PC-3 (cell line): ENCODE results near the gene UMAD1. TPM values are rescaled to one million over a fixed set of nuclear protein-coding genes. Genes with fewer than 3 reads are reported as not detected.

ENCODE experiments used
- ATAC-seq: fragments of 200-7000 bp; cut with Tn5 transposase; 2 replicates; pipeline ENCODE4 v1.9.1; 2020; ENCODE audit warnings: mild to moderate bottlenecking, moderate library complexity
- BruUV-seq: library from RNA; stranded (reverse); fragments of 400-500 nt; replicated peaks from 2 replicates; lab custom pipeline; 2021; lab: Mats Ljungman, UMichigan
- CTCF ChIA-PET: fragments of 300-600 bp; sonication (Branson Sonifier 250); formaldehyde crosslinking; loops from one replicate; lab custom pipeline; 2022; ENCODE audit warnings: antibody characterized with exemption; lab: Charles Lee
- POLR2A ChIA-PET: fragments of 300-600 bp; sonication (Branson Sonifier 250); formaldehyde crosslinking; loops from one replicate; lab custom pipeline; 2022; ENCODE audit warnings: antibody characterized with exemption; ENCODE audit not compliant: unreplicated experiment; lab: Charles Lee
- DNase-seq: peaks from one replicate; pipeline ENCODE4 v3.0.0-alpha.2; 2015
- H2AFZ ChIP-seq: fragments of 300-600 bp; sonication (generic); 2 replicates; pipeline ENCODE4 v1.6.0; 2016; ENCODE audit warnings: antibody characterized with exemption, low read length
- H3F3A ChIP-seq: fragments of 300-600 bp; sonication (generic); one replicate; pipeline ENCODE4 v1.6.0; 2017; ENCODE audit warnings: antibody characterized with exemption, low read length, control low read depth, mild to moderate bottlenecking; ENCODE audit not compliant: unreplicated experiment
- H3K27ac ChIP-seq: fragments of 300-600 bp; sonication (generic); 2 replicates; pipeline ENCODE4 v1.5.1; 2016; ENCODE audit warnings: mild to moderate bottlenecking, low read length
- H3K27me3 ChIP-seq: fragments of 300-600 bp; sonication (generic); 2 replicates; pipeline ENCODE4 v1.6.1; 2016; ENCODE audit warnings: low read length, mixed read lengths
- H3K36me3 ChIP-seq: fragments of 300-600 bp; sonication (generic); 2 replicates; pipeline ENCODE4 v1.6.1; 2016; ENCODE audit warnings: low read depth, mixed run types, low read length, mixed read lengths
- H3K4me1 ChIP-seq: fragments of 300-600 bp; sonication (generic); 2 replicates; pipeline ENCODE4 v1.5.1; 2016; ENCODE audit warnings: low read length; ENCODE audit not compliant: insufficient read depth
- H3K4me2 ChIP-seq: fragments of 300-600 bp; sonication (generic); 2 replicates; pipeline ENCODE4 v1.6.0; 2016; ENCODE audit warnings: low read length
- H3K4me3 ChIP-seq: fragments of 300-600 bp; sonication (generic); 2 replicates; pipeline ENCODE4 v1.5.1; 2016; ENCODE audit warnings: mild to moderate bottlenecking, low read length, mixed read lengths
- H3K79me2 ChIP-seq: fragments of 300-600 bp; sonication (generic); 2 replicates; pipeline ENCODE4 v1.6.1; 2017; ENCODE audit warnings: low read length, mixed read lengths
- H3K9ac ChIP-seq: fragments of 300-600 bp; sonication (generic); 2 replicates; pipeline ENCODE4 v1.6.0; 2016; ENCODE audit warnings: mild to moderate bottlenecking, low read length
- H3K9me2 ChIP-seq: fragments of 300-600 bp; sonication (generic); replicated peaks from 2 replicates; pipeline ENCODE4 v1.6.1; 2016; ENCODE audit warnings: mixed run types, low read length, mixed read lengths
- H3K9me3 ChIP-seq: fragments of 300-600 bp; sonication (generic); 2 replicates; pipeline ENCODE4 v1.6.1; 2016; ENCODE audit warnings: low read length, mixed read lengths
- H4K20me1 ChIP-seq: fragments of 300-600 bp; sonication (generic); 2 replicates; pipeline ENCODE4 v1.6.1; 2016; ENCODE audit warnings: low read length, mixed read lengths
- CTCF ChIP-seq: fragments of 300-600 bp; sonication (generic); conservative IDR thresholded peaks from 2 replicates; pipeline ENCODE4 v1.5.1; 2017; ENCODE audit warnings: antibody characterized with exemption, low read depth, mild to moderate bottlenecking, low read length
- EZH2 ChIP-seq: fragments of 300-600 bp; sonication (generic); IDR thresholded peaks from one replicate; pipeline ENCODE4 v1.6.1; 2017; ENCODE audit warnings: antibody characterized with exemption, mild to moderate bottlenecking, low read length; ENCODE audit not compliant: unreplicated experiment
- EZH2phosphoT487 ChIP-seq: fragments of 300-600 bp; sonication (generic); IDR thresholded peaks from 2 replicates; pipeline ENCODE4 v1.6.1; 2018; ENCODE audit warnings: mild to moderate bottlenecking, antibody characterized with exemption, low read length, borderline replicate concordance
- intact Hi-C: fragments of 100-400 bp; cut with micrococcal nuclease; formaldehyde crosslinking; loops from 2 replicates; pipeline ENCODE4 v1.9.0; 2023
- total RNA-seq: library from RNA; depleted of rRNA; stranded (reverse); fragments of >200 nt; gene quantifications from 2 replicates; pipeline ENCODE4 v1.2.3, GENCODE V29; 2014

Gene UMAD1
- total RNA-seq, 1 experiment from 2014 or later: 8.9 TPM

GRCh38 chr7:7799138-7799537 is 158.6 kb downstream of the UMAD1 start:
- H3K9me3 ChIP-seq: no peaks in the 10 kb centered on the region
- peaks cover 31% of the 10 kb centered on the region for H3K4me1 ChIP-seq
- 0 out of 2 replicates have a peak overlapping the region, but pooled peaks have one; percentile 28 for H2AFZ ChIP-seq
- no peak overlapping the region for H3K9ac ChIP-seq
- H3K4me2 ChIP-seq: peak overlapping the region; percentile 43
- intact Hi-C loops: no loop called here
- no peaks in the 10 kb centered on the region for H3F3A ChIP-seq
- no peaks in the 10 kb centered on the region for H3K27me3 ChIP-seq
- H3K4me3 ChIP-seq: peak overlapping the region; percentile 12; the same call in 1 of the 2 replicates
- DNase-seq (peak; percentile 73), ATAC-seq (peak; percentile 51)
- no TSS peak for BruUV-seq
- no peaks in the 10 kb centered on the region for H4K20me1 ChIP-seq
- no peaks in the 10 kb centered on the region for H3K9me2 ChIP-seq
- H3K27ac ChIP-seq: peak overlapping the region; percentile 25; the same call in 1 of the 2 replicates
- ChIA-PET POLR2A (no interaction called here), CTCF (no interaction called here)
- no peaks in the 10 kb centered on the region for H3K36me3 ChIP-seq
- TF ChIP-seq CTCF (no peak), EZH2phosphoT487 (no peak), EZH2 (no peak)
- H3K79me2 ChIP-seq: no peaks in the 10 kb centered on the region

DNA sequence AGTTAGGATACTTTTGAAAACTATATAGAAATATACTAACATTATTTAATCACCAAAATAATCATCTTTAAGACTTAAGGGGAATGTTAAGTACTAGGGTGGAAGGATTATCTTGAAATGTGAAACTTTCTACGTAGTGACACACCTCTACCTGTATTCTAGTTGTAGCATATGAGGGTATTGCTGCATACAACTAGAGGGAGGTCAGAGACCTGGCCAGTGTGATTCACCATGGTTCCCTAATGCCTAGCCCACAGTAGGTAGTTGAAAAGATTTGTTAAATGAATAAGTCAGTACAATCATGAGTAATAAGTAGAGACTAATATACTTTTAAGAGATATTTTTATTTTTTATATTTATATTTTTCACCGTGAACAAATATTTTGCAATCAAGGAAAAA is 162.0 kb downstream of the UMAD1 start:
- no TSS peak for BruUV-seq
- POLR2A ChIA-PET: no interaction called here

More for the DNA sequence above, 162.0 kb downstream of the UMAD1 start:
- Histone ChIP-seq H3K9me3 (no peaks in the 10 kb centered on the region), H4K20me1 (no peaks in the 10 kb centered on the region), H3K9ac (no peak overlapping the region), H3F3A (no peaks in the 10 kb centered on the region), H3K36me3 (no peaks in the 10 kb centered on the region), H2AFZ (no peak overlapping the region), H3K9me2 (no peaks in the 10 kb centered on the region), H3K4me1 (peaks cover 19% of the 10 kb centered on the region), H3K27ac (no peak overlapping the region), H3K79me2 (no peaks in the 10 kb centered on the region), H3K4me2 (no peak overlapping the region), H3K4me3 (no peak overlapping the region), H3K27me3 (no peaks in the 10 kb centered on the region)
- TF ChIP-seq EZH2phosphoT487 (no peak), CTCF (no peak), EZH2 (no peak)
- ATAC-seq (no peak), DNase-seq (no peak)
- CTCF ChIA-PET: no interaction called here
- intact Hi-C loops: no loop called here
